OCI-LY7 (cell line): ENCODE measurements around the gene CIAO1.
"Not testable (repeated sequence)": the region's sequence is repeated elsewhere in the genome, so short reads cannot be mapped to it uniquely, and the experiment has no call there.

Experiments
- CTCF ChIP-seq: fragments of 200-600 bp; sonication (generic); conservative IDR thresholded peaks from 2 replicates; pipeline ENCODE4 v1.5.1; 2014; ENCODE audit warnings: mild to moderate bottlenecking, antibody characterized with exemption, low read length, moderate library complexity, mixed read lengths
- EZH2phosphoT487 ChIP-seq: fragments of 200-600 bp; sonication (generic); IDR thresholded peaks from 2 replicates; pipeline ENCODE4 v1.6.1; 2018; ENCODE audit warnings: low read depth, borderline replicate concordance, mild to moderate bottlenecking, mixed run types, antibody characterized with exemption, low read length, moderate library complexity, mixed read lengths

- not testable (repeated sequence) for TF ChIP-seq CTCF, EZH2phosphoT487
These were observed 28.2 kb downstream of the CIAO1 start for GRCh38 chr2:96294271-96294670.
